Measurements from ENCODE around the gene JPH2. TPM values are rescaled to one million over a fixed set of nuclear protein-coding genes. Genes with fewer than 3 reads are reported as not detected.
A peak's percentile ranks its signal among the peaks of the same experiment; 100 is the strongest.

JPH2 gene
- polyA plus RNA-seq, 1 experiment = 14.7 TPM

GRCh38 chr20:44218446-44218845, 31.5 kb upstream of the JPH2 start:
- Histone ChIP-seq H3K36me3 (ENCODE audit: control insufficient read depth, insufficient read depth, low read length) (no peaks in the 10 kb centered on the region), H3K27me3 (ENCODE audit: control insufficient read depth, insufficient read depth, low read length) (no peaks in the 10 kb centered on the region), H3K4me3 (ENCODE audit: low read depth, low read length) (no peak overlapping the region)
- TF ChIP-seq, protein P1, sequence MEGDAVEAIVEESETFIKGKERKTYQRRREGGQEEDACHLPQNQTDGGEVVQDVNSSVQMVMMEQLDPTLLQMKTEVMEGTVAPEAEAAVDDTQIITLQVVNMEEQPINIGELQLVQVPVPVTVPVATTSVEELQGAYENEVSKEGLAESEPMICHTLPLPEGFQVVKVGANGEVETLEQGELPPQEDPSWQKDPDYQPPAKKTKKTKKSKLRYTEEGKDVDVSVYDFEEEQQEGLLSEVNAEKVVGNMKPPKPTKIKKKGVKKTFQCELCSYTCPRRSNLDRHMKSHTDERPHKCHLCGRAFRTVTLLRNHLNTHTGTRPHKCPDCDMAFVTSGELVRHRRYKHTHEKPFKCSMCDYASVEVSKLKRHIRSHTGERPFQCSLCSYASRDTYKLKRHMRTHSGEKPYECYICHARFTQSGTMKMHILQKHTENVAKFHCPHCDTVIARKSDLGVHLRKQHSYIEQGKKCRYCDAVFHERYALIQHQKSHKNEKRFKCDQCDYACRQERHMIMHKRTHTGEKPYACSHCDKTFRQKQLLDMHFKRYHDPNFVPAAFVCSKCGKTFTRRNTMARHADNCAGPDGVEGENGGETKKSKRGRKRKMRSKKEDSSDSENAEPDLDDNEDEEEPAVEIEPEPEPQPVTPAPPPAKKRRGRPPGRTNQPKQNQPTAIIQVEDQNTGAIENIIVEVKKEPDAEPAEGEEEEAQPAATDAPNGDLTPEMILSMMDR (IDR thresholded peaks at IDR 0.05; ENCODE audit: insufficient read depth, low read depth, low read length) = no peak
- DNase-seq (ENCODE audit: low read depth) = no peak
- POLR2A ChIA-PET = no interaction called here
- CTCF ChIA-PET = interaction anchor here (0.6 to 9.6 kb wide), 11 partner anchors 10 to 413 kb away, joined by 3 to 203 read pairs (median 4); partner anchors contain the start of gene FITM2

GRCh38 chr20:44217342-44218092, 30.5 kb upstream of the JPH2 start:
- Histone ChIP-seq H3K4me3 (ENCODE audit: low read depth, low read length) (no peak overlapping the region), H3K36me3 (ENCODE audit: control insufficient read depth, insufficient read depth, low read length) (no peaks in the 10 kb centered on the region), H3K27me3 (ENCODE audit: control insufficient read depth, insufficient read depth, low read length) (no peaks in the 10 kb centered on the region)
- TF ChIP-seq, protein P1 (IDR thresholded peaks at IDR 0.05; ENCODE audit: insufficient read depth, low read depth, low read length) = peak; percentile 96
- CTCF ChIA-PET = interaction anchor here (0.6 to 9.6 kb wide), 32 partner anchors 8 to 466 kb away, joined by 3 to 203 read pairs (median 4); partner anchors contain the start of genes FITM2 and JPH2
- POLR2A ChIA-PET = no interaction called here
- no peak for DNase-seq (ENCODE audit: low read depth)

DNA sequence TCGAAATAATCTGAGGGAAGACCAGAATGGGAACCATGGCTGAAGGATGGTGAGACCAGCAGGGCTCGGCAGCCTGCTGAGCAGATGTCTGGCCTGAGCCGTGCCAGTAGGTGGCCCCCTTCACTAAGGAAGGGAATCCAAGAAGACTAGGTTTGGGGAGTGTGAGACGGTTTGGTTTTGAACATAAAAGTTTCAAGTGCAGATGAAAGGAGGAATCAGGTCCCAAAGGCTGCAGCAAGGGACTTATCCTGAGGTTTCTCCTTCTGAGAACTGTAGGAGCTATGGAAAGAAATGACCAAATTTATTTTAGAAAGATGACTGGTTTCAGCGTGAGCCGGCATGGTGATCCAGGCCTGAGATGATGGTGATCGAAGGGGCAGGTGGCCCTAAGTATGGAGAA, 28.1 kb upstream of the JPH2 start:
- ChIA-PET CTCF (interaction anchor here (0.7 to 9.6 kb wide), 18 partner anchors 9 to 652 kb away, joined by 3 to 203 read pairs (median 4); partner anchors contain the start of gene FITM2), POLR2A (no interaction called here)
- no peak for DNase-seq (ENCODE audit: low read depth)
- Histone ChIP-seq H3K36me3 (ENCODE audit: control insufficient read depth, insufficient read depth, low read length) (no peaks in the 10 kb centered on the region), H3K27me3 (ENCODE audit: control insufficient read depth, insufficient read depth, low read length) (no peaks in the 10 kb centered on the region), H3K4me3 (ENCODE audit: low read depth, low read length) (no peak overlapping the region)
- TF ChIP-seq, protein P1 (IDR thresholded peaks at IDR 0.05; ENCODE audit: insufficient read depth, low read depth, low read length) = peak; percentile 90

DNA sequence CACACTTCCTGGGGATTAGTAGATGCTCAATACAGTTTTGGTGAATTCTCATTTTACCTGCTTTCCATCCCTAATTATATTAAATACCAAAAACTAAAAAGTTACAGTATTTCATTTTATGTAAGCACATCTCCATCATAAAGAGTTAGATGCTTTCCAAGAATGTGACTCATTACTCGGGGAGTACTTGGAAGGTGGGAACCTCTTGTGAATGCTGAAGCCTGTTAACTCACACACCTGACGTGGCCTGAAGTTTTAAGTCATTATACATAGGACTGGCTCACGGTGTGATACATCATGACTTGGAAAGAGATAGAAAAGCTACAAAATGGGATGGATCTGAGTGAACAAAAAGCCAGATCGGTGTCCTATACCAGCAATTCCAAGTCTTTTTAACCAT, 25.8 kb upstream of the JPH2 start:
- TF ChIP-seq, protein P1 (IDR thresholded peaks at IDR 0.05; ENCODE audit: insufficient read depth, low read depth, low read length) = no peak
- DNase-seq (ENCODE audit: low read depth) = no peak
- CTCF ChIA-PET = interaction anchor here (0.6 to 9.6 kb wide), 2 partner anchors 98 to 247 kb away, joined by 4 to 203 read pairs; partner anchors contain the start of gene FITM2
- Histone ChIP-seq H3K27me3 (ENCODE audit: control insufficient read depth, insufficient read depth, low read length) (no peaks in the 10 kb centered on the region), H3K36me3 (ENCODE audit: control insufficient read depth, insufficient read depth, low read length) (no peaks in the 10 kb centered on the region), H3K4me3 (ENCODE audit: low read depth, low read length) (no peak overlapping the region)
- POLR2A ChIA-PET = no interaction called here

GRCh38 chr20:44211177-44212039, 24.4 kb upstream of the JPH2 start:
- POLR2A ChIA-PET = no interaction called here
- Histone ChIP-seq H3K36me3 (ENCODE audit: control insufficient read depth, insufficient read depth, low read length) (no peaks in the 10 kb centered on the region), H3K4me3 (ENCODE audit: low read depth, low read length) (peak overlapping the region; percentile 86), H3K27me3 (ENCODE audit: control insufficient read depth, insufficient read depth, low read length) (no peaks in the 10 kb centered on the region)
- no peak for DNase-seq (ENCODE audit: low read depth)
- TF ChIP-seq, protein P1 (IDR thresholded peaks at IDR 0.05; ENCODE audit: insufficient read depth, low read depth, low read length) = no peak
- CTCF ChIA-PET = interaction anchor here (9.6 kb wide), 1 partner anchor 100 kb away, joined by 203 read pairs; the partner anchor contains the start of gene FITM2

All from BJ (cell line).